Measurements from ENCODE around the gene DGKI.

The DGKI gene

GRCh38 chr7:137578541-137578940, 268.2 kb downstream of the DGKI start:
- H2BK5ac ChIP-seq (ENCODE audit: low read depth, low read length, poor library complexity): no peak overlapping the region
- no CpG with 5 or more reads among the region's 4 CpGs for WGBS (ENCODE audit: extremely low coverage, insufficient coverage, insufficient read length)

GRCh38 chr7:137577184-137577583, 269.6 kb downstream of the DGKI start:
- H3K23ac ChIP-seq (ENCODE audit: low read length): no peak overlapping the region

More at GRCh38 chr7:137578541-137578940, 268.2 kb downstream of the DGKI start:
- Histone ChIP-seq H2AK5ac (ENCODE audit: low read length) (no peak overlapping the region), H2AFZ (ENCODE audit: insufficient read depth, low read length, poor library complexity) (no peak overlapping the region), H3K18ac (ENCODE audit: low read length) (no peak overlapping the region), H3K9me3 (ENCODE audit: insufficient read depth, low read depth, low read length) (no peaks in the 10 kb centered on the region), H4K91ac (ENCODE audit: low read depth, low read length) (no peak overlapping the region), H4K8ac (ENCODE audit: low read depth, low read length) (no peak overlapping the region), H3K79me1 (ENCODE audit: low read length) (no peaks in the 10 kb centered on the region), H3K79me2 (ENCODE audit: control insufficient read depth, insufficient read depth, low read length, poor library complexity) (no peaks in the 10 kb centered on the region), H3K9ac (ENCODE audit: low read length) (no peak overlapping the region), H4K12ac (ENCODE audit: low read depth, low read length) (no peak overlapping the region), H3K36me3 (ENCODE audit: control insufficient read depth in 1 of 2, insufficient read depth in 2 of 2, low read length in 2 of 2) (no peaks in the 10 kb centered on the region), H3K4ac (ENCODE audit: low read depth, low read length) (no peak overlapping the region), H3K23ac (ENCODE audit: low read length) (peak overlapping the region; percentile 61), H3K14ac (ENCODE audit: low read length) (no peak overlapping the region), H3K27me3 (ENCODE audit: insufficient read depth, low read length) (no peaks in the 10 kb centered on the region), H3K4me1 (ENCODE audit: control insufficient read depth in 1 of 2, insufficient read depth in 2 of 2, low read length in 2 of 2) (no peaks in the 10 kb centered on the region), H3K27ac (ENCODE audit: low read depth, low read length) (no peak overlapping the region), H3K4me2 (ENCODE audit: low read length) (no peak overlapping the region), H2BK12ac (ENCODE audit: low read length) (no peak overlapping the region), H2BK120ac (ENCODE audit: insufficient read depth, low read length, poor library complexity) (no peak overlapping the region), H3K4me3 (ENCODE audit: low read depth, low read length) (no peak overlapping the region)
- DNase-seq: no peak

GRCh38 chr7:137576481-137576880, 270.3 kb downstream of the DGKI start:
- Histone ChIP-seq H3K4me1 (ENCODE audit: control insufficient read depth in 1 of 2, insufficient read depth in 2 of 2, low read length in 2 of 2) (no peaks in the 10 kb centered on the region), H3K27ac (ENCODE audit: low read depth, low read length) (no peak overlapping the region), H3K79me1 (ENCODE audit: low read length) (no peaks in the 10 kb centered on the region), H3K14ac (ENCODE audit: low read length) (no peak overlapping the region), H3K23ac (ENCODE audit: low read length) (no peak overlapping the region), H2AK5ac (ENCODE audit: low read length) (no peak overlapping the region), H3K4ac (ENCODE audit: low read depth, low read length) (no peak overlapping the region), H3K18ac (ENCODE audit: low read length) (no peak overlapping the region), H2AFZ (ENCODE audit: insufficient read depth, low read length, poor library complexity) (no peak overlapping the region), H2BK5ac (ENCODE audit: low read depth, low read length, poor library complexity) (no peak overlapping the region), H4K91ac (ENCODE audit: low read depth, low read length) (no peak overlapping the region), H3K4me3 (ENCODE audit: low read depth, low read length) (no peak overlapping the region), H4K8ac (ENCODE audit: low read depth, low read length) (no peak overlapping the region), H3K9ac (ENCODE audit: low read length) (no peak overlapping the region), H3K4me2 (ENCODE audit: low read length) (no peak overlapping the region), H3K79me2 (ENCODE audit: control insufficient read depth, insufficient read depth, low read length, poor library complexity) (no peaks in the 10 kb centered on the region), H3K9me3 (ENCODE audit: insufficient read depth, low read depth, low read length) (no peaks in the 10 kb centered on the region), H2BK120ac (ENCODE audit: insufficient read depth, low read length, poor library complexity) (no peak overlapping the region), H2BK12ac (ENCODE audit: low read length) (no peak overlapping the region), H4K12ac (ENCODE audit: low read depth, low read length) (no peak overlapping the region), H3K27me3 (ENCODE audit: insufficient read depth, low read length) (no peaks in the 10 kb centered on the region), H3K36me3 (ENCODE audit: control insufficient read depth in 1 of 2, insufficient read depth in 2 of 2, low read length in 2 of 2) (no peaks in the 10 kb centered on the region)
- peak in 1 of 2 donors; percentile 26 for DNase-seq
- no CpG with 5 or more reads among the region's 3 CpGs for WGBS (ENCODE audit: extremely low coverage, insufficient coverage, insufficient read length)

More at GRCh38 chr7:137577184-137577583, 269.6 kb downstream of the DGKI start:
- no peak overlapping the region for H3K27ac ChIP-seq (ENCODE audit: low read depth, low read length)
- no peak overlapping the region for H2AFZ ChIP-seq (ENCODE audit: insufficient read depth, low read length, poor library complexity)
- H3K4me3 ChIP-seq (ENCODE audit: low read depth, low read length): no peak overlapping the region
- no peaks in the 10 kb centered on the region for H3K79me1 ChIP-seq (ENCODE audit: low read length)
- H2AK5ac ChIP-seq (ENCODE audit: low read length): no peak overlapping the region
- H3K36me3 ChIP-seq (ENCODE audit: control insufficient read depth in 1 of 2, insufficient read depth in 2 of 2, low read length in 2 of 2): no peaks in the 10 kb centered on the region
- H3K4me1 ChIP-seq (ENCODE audit: control insufficient read depth in 1 of 2, insufficient read depth in 2 of 2, low read length in 2 of 2): no peaks in the 10 kb centered on the region
- no peak overlapping the region for H3K4me2 ChIP-seq (ENCODE audit: low read length)
- no peak overlapping the region for H2BK120ac ChIP-seq (ENCODE audit: insufficient read depth, low read length, poor library complexity)
- H4K91ac ChIP-seq (ENCODE audit: low read depth, low read length): no peak overlapping the region
- no peak overlapping the region for H4K8ac ChIP-seq (ENCODE audit: low read depth, low read length)
- H4K12ac ChIP-seq (ENCODE audit: low read depth, low read length): no peak overlapping the region
- no peak overlapping the region for H2BK12ac ChIP-seq (ENCODE audit: low read length)
- no peak overlapping the region for H3K9ac ChIP-seq (ENCODE audit: low read length)
- no peaks in the 10 kb centered on the region for H3K9me3 ChIP-seq (ENCODE audit: insufficient read depth, low read depth, low read length)
- H2BK5ac ChIP-seq (ENCODE audit: low read depth, low read length, poor library complexity): no peak overlapping the region
- DNase-seq: no peak
- no CpG with 5 or more reads among the region's 1 CpG for WGBS (ENCODE audit: extremely low coverage, insufficient coverage, insufficient read length)
- no peak overlapping the region for H3K4ac ChIP-seq (ENCODE audit: low read depth, low read length)
- H3K27me3 ChIP-seq (ENCODE audit: insufficient read depth, low read length): no peaks in the 10 kb centered on the region
- H3K14ac ChIP-seq (ENCODE audit: low read length): no peak overlapping the region
- H3K79me2 ChIP-seq (ENCODE audit: control insufficient read depth, insufficient read depth, low read length, poor library complexity): no peaks in the 10 kb centered on the region
- H3K18ac ChIP-seq (ENCODE audit: low read length): no peak overlapping the region

GRCh38 chr7:137574812-137575211, 272.0 kb downstream of the DGKI start:
- Histone ChIP-seq H2BK120ac (ENCODE audit: insufficient read depth, low read length, poor library complexity) (no peak overlapping the region), H3K27me3 (ENCODE audit: insufficient read depth, low read length) (no peaks in the 10 kb centered on the region)

More at GRCh38 chr7:137574812-137575211, 272.0 kb downstream of the DGKI start:
- H3K14ac ChIP-seq (ENCODE audit: low read length): no peak overlapping the region
- H3K4me1 ChIP-seq (ENCODE audit: control insufficient read depth in 1 of 2, insufficient read depth in 2 of 2, low read length in 2 of 2): no peaks in the 10 kb centered on the region
- no peak overlapping the region for H3K4ac ChIP-seq (ENCODE audit: low read depth, low read length)
- H4K91ac ChIP-seq (ENCODE audit: low read depth, low read length): no peak overlapping the region
- H3K18ac ChIP-seq (ENCODE audit: low read length): no peak overlapping the region
- no peak overlapping the region for H2AK5ac ChIP-seq (ENCODE audit: low read length)
- no peaks in the 10 kb centered on the region for H3K36me3 ChIP-seq (ENCODE audit: control insufficient read depth in 1 of 2, insufficient read depth in 2 of 2, low read length in 2 of 2)
- DNase-seq: no peak
- no peak overlapping the region for H2BK5ac ChIP-seq (ENCODE audit: low read depth, low read length, poor library complexity)
- no peak overlapping the region for H2AFZ ChIP-seq (ENCODE audit: insufficient read depth, low read length, poor library complexity)
- no peak overlapping the region for H3K23ac ChIP-seq (ENCODE audit: low read length)
- no peak overlapping the region for H2BK12ac ChIP-seq (ENCODE audit: low read length)
- no peaks in the 10 kb centered on the region for H3K79me2 ChIP-seq (ENCODE audit: control insufficient read depth, insufficient read depth, low read length, poor library complexity)
- no peaks in the 10 kb centered on the region for H3K9me3 ChIP-seq (ENCODE audit: insufficient read depth, low read depth, low read length)
- no peak overlapping the region for H3K27ac ChIP-seq (ENCODE audit: low read depth, low read length)
- no peak overlapping the region for H3K4me3 ChIP-seq (ENCODE audit: low read depth, low read length)
- no peak overlapping the region for H4K12ac ChIP-seq (ENCODE audit: low read depth, low read length)
- H3K79me1 ChIP-seq (ENCODE audit: low read length): no peaks in the 10 kb centered on the region
- H3K4me2 ChIP-seq (ENCODE audit: low read length): no peak overlapping the region
- H3K9ac ChIP-seq (ENCODE audit: low read length): no peak overlapping the region
- no peak overlapping the region for H4K8ac ChIP-seq (ENCODE audit: low read depth, low read length)

Measured in trophoblast cell (in vitro differentiated cells and primary cell).